T-helper 1 cell treated with Interleukin-12 subunit alpha and Interleukin-12 subunit beta and Interleukin-4 antibody, amounts not matched to agents 30 μg/mL and 1 μg/mL, for 36 hours (primary cell): Measurements from ENCODE around the gene EEF1A2.

Experiments
- H3K27ac Mint-ChIP-seq: one replicate; pipeline ENCODE4 v1.8.0; 2021; ENCODE audit warnings: mild to moderate bottlenecking, mixed read lengths
- H3K27me3 Mint-ChIP-seq: one replicate; pipeline ENCODE4 v1.8.0; 2021; ENCODE audit warnings: low read depth, mixed read lengths
- H3K36me3 Mint-ChIP-seq: one replicate; pipeline ENCODE4 v1.8.0; 2021; ENCODE audit warnings: low read depth, mixed read lengths
- H3K4me1 Mint-ChIP-seq: one replicate; pipeline ENCODE4 v1.8.0; 2021; ENCODE audit warnings: low read depth, mixed read lengths
- H3K4me3 Mint-ChIP-seq: one replicate; pipeline ENCODE4 v1.8.0; 2021; ENCODE audit warnings: mild to moderate bottlenecking, moderate library complexity, mixed read lengths
- H3K9me3 Mint-ChIP-seq: one replicate; pipeline ENCODE4 v1.8.0; 2021; ENCODE audit warnings: mixed read lengths

EEF1A2 gene

DNA sequence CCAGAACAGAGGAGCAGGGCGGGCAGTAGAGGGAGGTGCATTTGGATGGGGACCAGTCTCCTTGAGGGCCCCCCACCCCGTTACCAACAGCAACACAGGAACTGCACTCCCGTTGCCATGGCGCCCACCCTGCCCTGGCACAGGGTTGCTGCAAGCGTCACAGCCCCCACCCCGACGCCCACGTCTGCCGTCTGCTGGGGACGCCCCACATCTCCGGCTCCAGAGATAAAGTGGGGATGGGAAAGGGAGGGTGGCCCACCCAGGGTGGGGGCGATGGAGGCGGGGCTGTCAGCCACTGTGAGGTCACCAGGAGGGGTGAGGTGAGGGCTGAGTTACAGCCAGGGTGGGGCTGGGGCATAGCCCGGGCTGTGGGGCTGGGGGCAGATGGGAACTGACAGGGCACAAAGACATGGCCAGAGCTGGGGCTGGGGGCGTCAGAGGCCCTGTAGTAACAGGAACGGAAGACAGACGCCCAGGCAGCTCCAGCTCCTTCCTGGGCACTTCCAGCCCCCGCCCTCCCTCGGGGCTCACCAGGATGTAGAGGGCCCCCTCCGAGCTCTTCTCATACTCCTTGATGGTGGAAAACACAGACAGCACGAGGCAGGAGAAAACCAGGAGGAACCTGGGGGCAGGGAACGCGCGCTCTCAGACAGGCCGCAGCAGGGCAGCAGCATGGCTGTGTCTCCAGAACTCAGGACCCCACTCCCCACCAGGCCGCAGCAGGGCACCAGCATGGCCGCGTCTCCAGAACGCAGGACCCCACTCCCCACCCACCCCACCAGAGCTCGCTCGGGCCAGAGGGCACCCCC is 52.5 kb downstream of the EEF1A2 start:
- Mint-ChIP-seq H3K4me3 (no peak overlapping the region), H3K36me3 (no peaks in the 10 kb centered on the region), H3K4me1 (peaks cover 5% of the 10 kb centered on the region), H3K9me3 (peaks cover 12% of the 10 kb centered on the region), H3K27me3 (no peaks in the 10 kb centered on the region), H3K27ac (no peak overlapping the region)

DNA sequence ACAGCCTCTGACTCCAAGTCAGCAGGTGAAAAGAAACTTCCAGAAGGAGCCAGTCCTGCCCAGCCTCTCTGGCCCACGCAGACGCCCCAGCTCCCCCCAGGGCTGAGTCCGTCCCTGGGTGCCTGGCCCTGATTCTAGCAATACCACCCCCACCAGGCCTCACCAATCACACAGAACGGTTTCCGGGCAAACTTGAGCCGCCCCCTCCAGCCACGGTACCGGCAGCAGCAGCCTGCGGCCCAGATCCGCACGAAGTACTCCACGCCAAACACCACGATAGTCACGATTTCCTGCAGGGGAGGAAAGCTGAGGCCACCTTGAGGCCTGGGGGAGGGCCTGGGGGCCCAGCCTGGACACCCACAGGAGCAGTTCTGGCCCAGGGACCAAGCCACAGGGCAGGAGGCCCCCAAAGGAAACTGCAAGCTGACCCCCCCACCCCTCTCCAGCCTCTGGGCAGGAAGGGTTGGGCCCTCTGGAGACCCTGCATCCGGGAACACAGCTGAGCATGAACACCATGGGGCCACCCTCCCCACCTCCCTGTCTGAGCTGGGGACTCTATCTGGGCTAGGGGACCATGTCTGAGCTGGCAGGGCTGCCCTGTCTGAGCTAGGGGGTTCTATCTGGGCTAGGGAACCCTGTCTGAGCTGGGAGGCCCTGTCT is 53.7 kb downstream of the EEF1A2 start:
- Mint-ChIP-seq H3K4me3 (no peak overlapping the region), H3K4me1 (peaks cover 9% of the 10 kb centered on the region), H3K9me3 (peaks cover 12% of the 10 kb centered on the region), H3K27me3 (no peaks in the 10 kb centered on the region), H3K27ac (no peak overlapping the region), H3K36me3 (no peaks in the 10 kb centered on the region)

DNA sequence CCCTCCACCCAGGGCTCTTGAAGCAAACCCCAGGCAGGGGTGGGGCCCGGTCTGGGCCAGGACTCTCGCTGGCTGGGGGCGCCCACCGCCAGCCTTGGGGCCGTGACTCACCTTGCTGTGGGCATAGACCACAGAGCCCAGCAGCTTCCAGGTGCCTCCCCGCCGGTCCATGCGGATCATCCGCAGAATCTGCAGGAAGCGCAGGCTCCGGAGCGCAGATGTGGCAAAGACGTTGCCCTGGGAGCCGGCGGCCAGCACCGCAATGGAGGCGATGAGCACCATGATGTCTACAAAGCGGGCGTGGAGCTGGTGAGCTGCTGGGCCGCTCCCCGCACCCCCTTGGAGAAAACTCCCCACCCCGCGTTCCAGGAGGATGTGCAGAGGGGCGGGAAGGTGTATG is 54.3 kb downstream of the EEF1A2 start:
- no peaks in the 10 kb centered on the region for H3K36me3 Mint-ChIP-seq
- no peak overlapping the region for H3K4me3 Mint-ChIP-seq
- H3K4me1 Mint-ChIP-seq = peaks cover 9% of the 10 kb centered on the region
- no peak overlapping the region for H3K27ac Mint-ChIP-seq
- H3K9me3 Mint-ChIP-seq = peaks cover 12% of the 10 kb centered on the region
- no peaks in the 10 kb centered on the region for H3K27me3 Mint-ChIP-seq

DNA sequence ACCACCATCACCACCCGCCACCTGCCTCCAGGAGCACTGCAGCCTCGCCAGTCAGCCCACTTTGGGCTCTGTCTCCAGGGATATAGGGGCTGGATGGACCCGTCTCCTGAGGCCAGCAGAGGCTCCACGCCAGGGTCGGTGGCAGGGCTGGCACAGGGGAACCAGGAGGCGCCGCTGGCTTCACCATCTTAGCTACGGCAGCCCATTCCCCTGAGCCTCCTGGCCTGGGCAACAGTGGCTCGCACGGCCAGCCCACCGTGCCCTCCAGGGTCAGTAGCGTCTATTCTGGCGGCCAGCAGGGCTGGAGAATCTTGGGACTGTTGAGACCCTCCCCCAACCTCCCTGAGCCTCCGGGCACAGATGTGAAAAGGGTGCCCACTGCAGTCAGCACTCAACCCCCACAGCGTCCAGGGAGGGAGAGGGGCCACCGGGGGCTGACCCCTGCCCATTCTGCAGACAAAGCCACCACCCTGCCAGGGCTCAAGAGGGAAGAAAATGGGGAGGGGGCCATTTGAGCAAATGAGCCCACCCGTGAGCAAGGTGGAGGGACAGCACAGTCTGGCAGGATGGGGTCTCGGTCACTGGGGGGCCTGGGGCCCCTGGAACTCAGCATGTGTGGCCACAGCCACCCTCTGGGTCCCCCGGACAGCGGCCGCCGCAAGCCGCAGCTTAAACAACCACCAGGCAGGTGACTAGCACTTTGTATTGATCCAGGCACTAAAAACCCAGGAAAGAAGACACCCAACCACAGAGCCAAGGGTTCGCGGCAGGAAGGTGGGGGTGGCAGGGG is 55.1 kb downstream of the EEF1A2 start:
- Mint-ChIP-seq H3K4me1 (peaks cover 9% of the 10 kb centered on the region), H3K9me3 (peaks cover 12% of the 10 kb centered on the region), H3K27me3 (no peaks in the 10 kb centered on the region), H3K27ac (no peak overlapping the region), H3K4me3 (no peak overlapping the region), H3K36me3 (no peaks in the 10 kb centered on the region)

DNA sequence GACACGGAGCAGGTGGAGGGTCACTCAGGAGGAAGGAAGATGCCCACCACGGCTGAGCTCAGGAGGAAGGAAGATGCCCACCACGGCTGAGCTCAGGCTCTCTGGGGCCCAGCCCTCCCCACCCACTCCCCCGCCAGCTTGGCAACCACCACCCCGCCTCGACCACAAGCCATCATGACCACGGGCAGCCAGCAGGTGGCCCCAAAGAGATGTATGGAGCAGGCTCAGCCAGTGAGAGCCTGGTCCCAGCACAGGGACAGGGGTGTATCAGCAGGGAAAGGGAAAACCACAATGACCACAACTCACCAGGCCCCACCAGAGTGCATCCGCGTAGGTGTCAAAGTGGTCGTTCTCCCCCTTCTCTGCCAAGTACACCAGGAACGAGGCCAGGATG is 56.8 kb downstream of the EEF1A2 start:
- Mint-ChIP-seq H3K4me3 (no peak overlapping the region), H3K36me3 (no peaks in the 10 kb centered on the region), H3K9me3 (peaks cover 12% of the 10 kb centered on the region), H3K4me1 (peaks cover 9% of the 10 kb centered on the region), H3K27ac (no peak overlapping the region), H3K27me3 (peaks cover 3% of the 10 kb centered on the region)

DNA sequence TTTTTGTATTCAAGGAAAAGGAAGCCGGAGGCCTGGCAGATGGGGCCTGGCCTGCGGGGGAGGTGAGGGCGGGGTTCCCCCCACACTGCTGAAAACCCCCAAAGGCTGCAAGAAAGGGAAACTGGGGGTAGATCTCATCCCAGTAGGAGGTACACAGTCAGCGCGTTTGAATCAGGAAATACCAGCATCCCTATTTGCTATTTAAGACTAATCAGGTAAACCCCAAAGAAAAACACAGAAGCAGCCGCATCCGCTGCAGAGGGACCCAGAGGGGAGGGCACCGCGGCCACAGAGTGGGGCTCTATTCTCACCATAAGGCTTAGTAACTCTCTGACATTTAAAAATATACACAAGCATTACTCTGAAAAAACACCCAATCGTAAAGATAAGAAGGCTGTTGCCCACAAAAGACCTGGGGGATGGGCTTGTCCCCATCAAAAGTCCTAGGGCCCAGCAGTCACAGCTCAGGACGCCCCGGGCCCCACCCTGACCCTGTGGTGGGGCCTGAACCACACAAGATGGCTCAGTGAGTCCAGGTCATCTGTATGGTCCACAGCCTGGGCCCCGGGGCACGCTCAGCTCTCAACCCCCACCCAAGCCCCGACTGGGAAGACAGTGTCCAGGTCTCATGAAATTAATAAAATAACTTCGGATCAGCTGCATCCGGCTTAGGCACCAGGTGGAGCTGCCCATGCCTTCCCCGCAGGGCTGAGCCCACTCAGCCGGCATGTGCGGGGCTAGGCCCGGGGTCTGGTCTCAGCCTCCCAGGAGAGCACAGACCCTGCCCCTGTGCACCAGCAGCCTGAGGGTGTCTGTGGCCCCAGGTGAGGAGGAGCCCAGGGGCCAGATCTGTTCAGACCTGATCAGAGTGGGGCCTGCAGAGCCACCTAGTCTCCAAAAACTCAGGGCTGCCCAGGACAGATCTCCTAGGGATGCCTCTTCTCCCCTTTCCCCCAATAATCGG is 57.5 kb downstream of the EEF1A2 start:
- Mint-ChIP-seq H3K9me3 (peaks cover 12% of the 10 kb centered on the region), H3K4me3 (peak overlapping the region; percentile 35), H3K27ac (peak overlapping the region; percentile 62), H3K4me1 (peaks cover 9% of the 10 kb centered on the region), H3K27me3 (peaks cover 6% of the 10 kb centered on the region), H3K36me3 (no peaks in the 10 kb centered on the region)

DNA sequence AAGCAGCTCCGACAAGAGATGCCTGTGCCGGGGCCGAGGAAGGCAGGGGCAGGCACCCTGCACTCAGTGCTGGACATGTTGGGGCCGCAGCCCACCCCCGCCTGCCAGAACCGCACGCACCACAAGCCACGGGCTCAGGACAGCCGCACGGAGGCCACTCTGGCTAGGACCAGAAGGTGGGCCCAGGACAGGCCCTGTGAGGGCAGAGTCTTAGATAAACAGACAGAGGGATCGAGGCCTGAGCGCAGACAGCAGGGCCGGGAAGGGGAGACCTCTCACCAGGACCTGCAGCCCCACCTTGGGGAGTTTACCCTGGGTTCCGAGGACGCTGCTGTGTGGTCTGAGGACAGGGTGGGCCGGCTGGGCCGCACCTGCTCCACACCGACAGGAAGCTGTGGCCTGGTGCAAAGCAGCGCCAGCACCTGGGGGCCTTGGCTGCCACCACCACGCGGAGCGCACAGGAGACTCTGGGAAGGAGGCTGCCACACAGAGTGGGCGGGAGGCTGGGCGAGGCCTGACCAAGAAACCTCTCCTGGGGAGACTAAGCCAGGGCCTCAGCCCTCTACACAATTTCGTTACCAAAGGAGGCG is 58.4 kb downstream of the EEF1A2 start:
- Mint-ChIP-seq H3K4me1 (peaks cover 12% of the 10 kb centered on the region), H3K27ac (no peak overlapping the region), H3K36me3 (no peaks in the 10 kb centered on the region), H3K4me3 (no peak overlapping the region), H3K9me3 (peaks cover 12% of the 10 kb centered on the region), H3K27me3 (peaks cover 10% of the 10 kb centered on the region)

DNA sequence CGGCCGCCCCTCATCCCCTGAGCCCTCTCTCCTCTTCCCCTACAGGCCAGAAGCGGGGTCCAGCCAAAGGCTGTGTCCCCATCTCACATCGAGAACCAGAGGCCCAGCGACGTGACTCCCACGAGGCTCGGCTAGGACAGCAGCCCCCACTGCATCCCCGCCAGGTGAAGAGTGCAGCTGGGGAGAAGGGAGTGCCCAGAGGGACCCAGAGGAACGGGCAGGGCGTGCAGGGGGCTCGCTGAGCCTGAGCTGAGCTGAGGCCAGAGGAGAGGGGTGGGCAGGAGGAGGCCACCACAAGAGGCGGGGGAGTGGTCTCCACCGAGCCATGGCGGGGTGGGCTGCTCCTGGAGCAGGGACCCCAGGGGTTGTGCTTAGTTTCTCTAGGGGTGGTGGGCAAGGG is 59.0 kb downstream of the EEF1A2 start:
- peaks cover 13% of the 10 kb centered on the region for H3K4me1 Mint-ChIP-seq
- H3K4me3 Mint-ChIP-seq = no peak overlapping the region
- no peak overlapping the region for H3K27ac Mint-ChIP-seq
- H3K9me3 Mint-ChIP-seq = peaks cover 12% of the 10 kb centered on the region
- no peaks in the 10 kb centered on the region for H3K36me3 Mint-ChIP-seq
- H3K27me3 Mint-ChIP-seq = peaks cover 10% of the 10 kb centered on the region

DNA sequence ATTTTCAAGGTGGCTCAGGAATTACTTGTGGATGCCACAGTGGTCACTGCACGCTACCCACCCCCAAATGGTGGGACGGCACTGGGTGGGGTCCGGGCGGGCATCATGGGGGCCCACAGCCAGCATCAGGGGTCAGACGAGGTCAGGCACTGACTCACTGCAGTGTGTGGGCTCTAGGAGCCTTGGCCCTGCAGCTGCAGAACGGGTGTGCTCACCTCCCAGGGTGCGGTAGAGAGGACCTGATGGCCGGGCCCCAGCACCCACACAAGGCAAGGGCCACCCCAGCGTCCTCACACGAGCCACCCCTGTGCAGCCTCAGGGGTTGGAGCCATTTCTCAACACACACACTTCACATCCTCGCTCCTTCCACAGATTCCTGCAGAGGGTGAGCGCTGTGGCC is 60.8 kb downstream of the EEF1A2 start:
- peaks cover 10% of the 10 kb centered on the region for H3K27me3 Mint-ChIP-seq

More for the DNA sequence above, 60.8 kb downstream of the EEF1A2 start:
- no peak overlapping the region for H3K27ac Mint-ChIP-seq
- no peaks in the 10 kb centered on the region for H3K36me3 Mint-ChIP-seq
- peaks cover 8% of the 10 kb centered on the region for H3K9me3 Mint-ChIP-seq
- H3K4me3 Mint-ChIP-seq = no peak overlapping the region
- peaks cover 17% of the 10 kb centered on the region for H3K4me1 Mint-ChIP-seq
